CD4-positive, alpha-beta T cell treated with Interleukin-17A for 4 hours (primary cell): ENCODE data around the gene EXPH5.
"Not testable (repeated sequence)": the region's sequence is repeated elsewhere in the genome, so short reads cannot be mapped to it uniquely, and the experiment has no call there.

Source experiments
- DNase-seq: peaks from one replicate; pipeline ENCODE4 v3.0.0-alpha.2; 2020; ENCODE audit warnings: mixed read lengths

EXPH5 gene

DNA sequence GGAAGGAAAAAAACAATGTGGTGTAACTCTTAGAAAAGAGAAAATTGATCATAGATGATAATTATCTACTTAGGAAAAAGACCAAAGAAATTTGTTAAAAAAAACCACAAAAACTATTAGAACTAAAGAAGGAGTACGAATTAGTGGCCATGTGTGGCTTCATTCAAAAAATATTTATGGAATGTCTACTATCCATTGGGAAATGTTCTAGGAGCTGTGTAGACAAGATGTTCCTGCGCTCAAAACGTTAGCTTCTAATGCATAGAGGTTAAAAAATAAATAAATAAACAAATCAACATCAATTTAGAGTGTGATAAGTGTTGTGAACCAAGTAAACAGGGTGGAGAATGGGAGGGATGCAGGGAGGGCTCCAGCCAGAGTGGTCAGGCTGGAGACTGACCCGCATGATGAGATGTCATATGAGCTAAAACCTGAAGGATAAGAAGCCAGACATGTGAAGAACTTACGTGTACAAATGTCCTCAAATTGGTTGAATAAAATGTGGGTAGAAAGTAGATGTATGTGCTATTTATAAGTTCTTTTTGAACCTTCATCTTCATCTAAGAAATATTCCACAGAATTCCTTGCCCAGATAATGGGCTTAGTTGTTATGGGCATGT, 4.3 kb upstream of the EXPH5 start:
- no peak for DNase-seq

DNA sequence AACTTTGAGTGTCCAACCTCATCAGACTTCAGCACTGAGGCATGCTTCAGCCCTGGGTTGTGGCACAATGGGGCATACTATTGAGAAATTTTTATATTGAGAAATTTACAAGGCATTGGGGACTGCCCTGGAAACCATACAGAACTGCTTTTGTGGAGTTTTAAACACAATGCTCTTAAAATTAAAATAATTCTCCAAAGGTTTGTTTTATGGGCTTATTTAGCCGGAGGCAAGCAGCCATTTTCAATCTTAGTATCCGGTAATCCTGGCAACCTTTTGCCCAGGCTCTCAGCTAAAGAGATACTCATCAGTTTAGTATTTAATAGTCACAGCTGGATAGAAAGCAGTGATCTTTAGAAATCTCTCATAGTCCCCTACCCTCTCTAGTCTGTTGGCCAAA, 3.1 kb upstream of the EXPH5 start:
- DNase-seq, result no peak

DNA sequence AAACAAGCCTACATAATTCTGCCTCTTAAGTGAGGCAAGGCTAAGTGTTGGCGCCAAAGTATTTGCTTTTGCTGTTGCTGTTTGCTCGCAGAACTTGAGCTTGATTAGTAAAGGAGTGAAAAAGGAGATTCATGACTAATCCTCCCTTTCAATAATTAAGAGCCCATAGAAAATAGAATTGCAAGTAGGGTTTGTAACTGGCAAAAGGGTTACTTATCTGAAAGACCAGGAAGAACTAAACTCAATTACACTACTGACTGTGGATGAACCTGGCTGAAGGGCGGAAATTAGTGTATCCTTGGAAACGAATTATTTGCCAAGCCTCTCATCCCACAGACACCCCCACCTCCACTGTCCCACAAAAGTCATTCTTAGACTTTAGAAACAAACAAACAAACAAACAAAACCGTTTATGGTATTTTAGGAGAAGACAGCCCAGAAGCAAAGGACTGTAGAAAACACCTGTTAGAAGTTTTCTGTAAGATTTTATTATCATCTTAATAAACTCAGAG, 411 bp upstream of the EXPH5 start:
- no peak for DNase-seq

DNA sequence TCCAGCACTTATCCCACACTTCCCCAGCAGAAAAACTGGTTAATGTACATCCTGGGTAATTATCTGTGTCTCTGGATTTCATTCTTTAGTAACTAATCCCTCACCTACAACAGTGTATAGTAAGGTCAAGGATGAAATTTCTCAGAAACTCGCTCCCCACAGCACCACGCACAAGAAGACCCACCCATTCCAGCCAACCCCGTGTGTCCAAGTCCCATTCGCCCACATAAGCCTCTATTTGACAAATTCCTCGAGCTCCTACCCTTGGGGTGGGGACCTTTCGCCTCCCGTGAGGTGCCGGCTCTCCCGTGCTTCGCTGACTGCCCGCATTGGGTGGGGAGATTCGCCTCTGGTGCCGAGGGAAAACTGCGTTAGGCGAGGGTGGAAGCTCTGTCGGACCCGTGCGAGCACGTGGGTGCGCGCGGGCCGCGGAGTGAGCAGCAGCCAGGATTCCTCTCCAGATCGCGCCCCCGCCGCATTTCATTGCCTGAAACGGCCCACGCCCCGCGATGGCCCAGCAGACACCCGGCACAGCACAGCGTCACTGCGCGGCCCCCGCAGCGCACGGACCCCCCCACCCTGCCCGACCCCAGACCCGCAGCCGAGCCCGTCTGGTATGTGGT, 866 bp downstream of the EXPH5 start:
- peak; percentile 48 for DNase-seq

DNA sequence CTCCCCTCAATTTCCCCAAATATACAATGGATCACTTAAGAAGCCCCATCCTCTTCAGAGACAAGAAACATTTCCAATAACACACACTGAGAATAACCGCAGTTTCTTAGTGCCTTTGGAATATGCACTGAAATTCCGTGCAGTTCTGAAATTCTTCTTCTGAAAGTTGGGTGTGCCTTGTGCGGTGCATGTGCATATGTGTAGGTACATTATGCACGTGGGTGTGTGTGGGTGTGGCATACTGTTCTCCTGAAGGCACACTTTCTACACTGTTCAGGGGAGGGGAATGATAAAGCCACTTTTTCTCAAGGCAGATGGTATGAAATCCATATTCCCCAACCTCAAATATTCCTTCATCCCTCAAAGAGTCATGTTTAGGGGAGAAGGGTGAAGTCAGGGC, 1.7 kb downstream of the EXPH5 start:
- DNase-seq, result no peak

DNA sequence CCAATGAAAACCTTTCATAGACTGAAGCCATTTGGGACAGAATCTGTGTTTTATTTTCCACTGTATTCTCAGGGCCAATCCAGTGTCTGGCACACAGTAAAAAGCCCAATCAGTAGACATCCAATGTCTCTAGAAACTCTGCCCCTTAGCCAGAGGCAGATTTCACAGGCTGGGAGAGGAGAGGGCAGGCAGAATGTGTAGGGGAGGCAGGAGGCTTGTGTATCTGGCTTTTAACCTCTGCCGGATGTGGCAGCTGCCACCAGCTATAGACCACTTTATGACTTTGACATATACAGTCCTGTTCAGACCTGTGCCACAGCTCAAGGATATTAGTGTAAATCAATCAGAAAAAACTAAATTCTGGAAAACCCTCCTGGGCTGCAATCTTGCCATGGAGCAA, 4.4 kb downstream of the EXPH5 start:
- DNase-seq, result no peak

DNA sequence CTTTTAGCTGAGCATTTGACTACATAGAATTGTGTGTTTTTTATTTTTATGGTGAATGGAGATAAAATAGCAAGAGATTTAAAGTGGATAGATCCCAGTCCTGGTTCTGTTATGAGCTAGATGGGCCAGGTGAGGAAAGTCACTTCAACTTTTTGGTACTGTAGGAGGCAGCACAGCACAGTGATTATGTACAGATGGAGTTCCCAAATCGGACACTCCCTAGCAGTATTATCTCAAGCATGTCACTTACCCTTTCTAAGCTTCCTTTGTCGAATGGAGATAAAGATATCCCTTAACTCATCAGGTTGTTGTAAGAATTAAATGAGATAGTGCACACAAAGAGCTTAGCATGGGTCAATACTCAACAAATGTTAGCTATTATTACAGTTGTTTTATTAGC, 5.3 kb downstream of the EXPH5 start:
- DNase-seq, result no peak

DNA sequence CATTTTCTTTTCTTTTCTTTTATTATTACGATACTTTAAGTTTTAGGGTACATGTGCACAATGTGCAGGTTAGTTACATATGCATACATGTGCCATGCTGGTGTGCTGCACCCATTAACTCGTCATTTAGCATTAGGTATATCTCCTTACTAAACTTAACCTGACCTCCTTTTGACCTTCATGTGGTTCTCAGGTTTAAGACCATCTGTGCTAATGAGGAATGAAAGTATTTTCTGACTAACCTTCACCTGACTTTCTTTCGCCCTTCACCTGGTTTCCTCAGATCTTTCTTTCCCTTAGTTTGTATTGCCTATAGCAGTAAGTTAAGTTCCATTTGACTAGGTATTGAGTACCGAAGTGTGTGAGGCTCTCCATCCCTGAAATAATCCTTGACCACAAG, 6.5 kb downstream of the EXPH5 start:
- DNase-seq, result no peak

DNA sequence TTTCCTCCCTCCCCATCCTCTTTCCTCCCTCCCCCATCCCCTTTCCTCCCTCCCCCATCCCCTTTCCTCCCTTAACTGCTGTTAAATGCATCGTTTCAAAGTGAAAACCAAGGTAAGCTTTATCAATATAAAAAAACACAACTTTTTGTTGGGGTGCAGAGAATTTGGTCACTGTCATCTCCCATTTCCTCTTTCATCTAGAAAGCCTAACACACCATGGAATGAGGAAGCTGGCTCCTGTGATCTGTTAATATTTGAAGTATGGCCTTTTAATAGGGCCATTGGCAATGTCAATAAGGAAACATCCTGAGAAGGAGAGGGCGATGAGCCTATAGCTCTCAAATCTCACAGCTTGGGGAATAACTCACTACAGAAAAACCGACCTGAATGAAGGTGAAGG, 7.0 kb downstream of the EXPH5 start:
- no peak for DNase-seq

DNA sequence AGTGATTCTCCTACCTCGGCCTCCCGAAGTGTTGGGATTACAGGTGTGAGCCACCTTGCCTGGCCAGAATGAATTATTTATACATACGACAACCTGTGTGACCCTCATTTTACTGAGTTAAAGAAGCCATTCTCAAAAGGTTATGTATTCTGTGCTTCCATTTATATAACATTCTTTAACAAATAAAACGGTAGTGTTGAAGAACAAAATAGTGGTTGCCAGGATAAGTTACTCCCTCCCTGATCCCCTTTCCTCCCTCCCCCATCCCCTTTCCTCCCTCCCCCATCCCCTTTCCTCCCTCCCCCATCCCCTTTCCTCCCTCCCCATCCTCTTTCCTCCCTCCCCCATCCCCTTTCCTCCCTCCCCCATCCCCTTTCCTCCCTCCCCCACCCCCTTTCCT, 7.4 kb downstream of the EXPH5 start:
- not testable (repeated sequence) for DNase-seq

DNA sequence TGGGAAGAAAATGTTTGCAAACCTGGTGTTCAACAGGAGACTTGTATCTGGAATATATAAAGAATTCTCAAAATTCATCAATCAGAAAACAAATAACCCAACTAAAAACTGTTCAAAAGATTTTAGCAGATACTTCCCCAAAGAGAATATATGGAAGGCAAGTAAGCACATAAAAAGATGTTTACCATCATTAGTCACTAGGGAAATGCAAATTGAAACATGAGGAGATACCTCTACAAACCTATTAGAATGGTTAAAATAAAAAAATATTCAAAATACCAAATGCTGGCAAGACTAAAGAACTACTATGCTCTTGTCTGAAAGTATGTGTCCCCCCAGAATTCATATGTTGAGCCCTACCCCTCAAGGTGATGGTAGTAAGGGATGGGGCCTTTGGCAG, 8.6 kb downstream of the EXPH5 start:
- DNase-seq, result no peak

DNA sequence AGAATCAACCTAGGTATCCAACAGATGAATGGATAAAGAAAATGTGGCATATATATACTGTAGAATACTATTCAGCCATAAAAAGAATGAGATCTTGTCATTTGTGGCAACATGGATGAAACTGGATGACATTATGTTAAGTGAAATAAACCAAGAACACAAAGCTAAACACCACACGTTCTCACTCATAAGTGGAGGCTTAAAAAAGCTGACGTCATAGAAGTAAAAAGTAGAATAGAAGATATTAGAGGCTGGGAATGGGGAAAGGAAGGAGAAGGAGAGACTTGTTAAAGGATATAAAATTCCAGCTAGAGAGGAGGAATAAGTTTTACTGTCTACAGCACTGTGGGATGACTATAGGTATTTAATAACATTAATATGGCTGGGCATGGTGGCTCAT, 12.9 kb downstream of the EXPH5 start:
- no peak for DNase-seq

DNA sequence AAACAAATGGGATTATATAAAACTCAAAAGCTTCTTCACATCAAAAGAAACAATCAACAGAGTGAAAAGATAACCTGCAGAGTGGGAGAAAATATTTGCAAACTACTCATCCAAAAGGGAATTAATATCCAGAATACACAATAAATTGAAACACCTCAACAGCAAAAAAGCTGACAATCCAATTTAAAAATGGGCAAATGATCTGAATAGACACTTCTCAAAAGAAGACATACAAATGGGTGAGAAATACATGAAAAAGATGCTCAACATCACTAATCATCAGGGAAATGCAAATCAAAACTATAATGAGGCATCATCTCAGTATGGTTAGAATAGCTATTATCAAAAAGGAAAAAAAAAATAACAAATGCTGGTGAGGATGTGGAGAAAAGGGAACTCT, 13.5 kb downstream of the EXPH5 start:
- DNase-seq, result no peak

DNA sequence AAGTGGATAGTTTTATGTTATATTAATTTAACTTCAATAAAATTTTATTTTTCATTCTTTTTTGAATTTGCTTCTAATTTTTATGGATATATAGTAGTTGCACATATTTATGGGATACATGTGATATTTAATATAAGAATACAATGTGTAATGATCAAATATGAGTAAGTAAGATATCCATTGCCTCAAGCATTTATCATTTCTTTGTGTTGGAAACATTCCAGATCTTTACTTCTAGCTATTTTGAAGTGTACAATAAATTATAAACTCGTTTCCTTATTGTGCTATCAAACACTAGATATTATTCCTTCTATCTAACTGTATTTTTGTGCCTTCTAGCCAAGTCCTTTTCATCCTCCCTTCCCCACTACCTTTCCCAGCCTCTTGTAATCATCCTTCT, 17.0 kb downstream of the EXPH5 start:
- DNase-seq, result no peak

DNA sequence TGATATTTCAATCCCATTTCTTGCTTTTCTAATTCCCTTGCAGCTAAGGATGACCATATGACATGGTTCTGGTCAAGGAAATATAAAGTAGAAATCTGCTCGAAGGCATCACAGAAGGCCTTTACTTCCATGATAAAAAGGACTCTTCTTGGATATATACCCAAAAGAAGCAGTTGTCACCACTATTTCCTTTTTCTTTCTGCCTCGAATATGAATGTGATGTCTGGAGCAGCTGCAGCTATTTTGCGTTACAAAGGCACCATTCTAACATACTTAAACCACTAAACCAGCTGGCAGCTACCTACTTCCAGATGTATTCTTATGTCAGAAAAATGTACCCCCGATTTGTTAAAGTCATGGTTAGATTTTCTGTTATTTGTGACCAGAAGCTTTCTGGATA, 18.9 kb downstream of the EXPH5 start:
- no peak for DNase-seq

DNA sequence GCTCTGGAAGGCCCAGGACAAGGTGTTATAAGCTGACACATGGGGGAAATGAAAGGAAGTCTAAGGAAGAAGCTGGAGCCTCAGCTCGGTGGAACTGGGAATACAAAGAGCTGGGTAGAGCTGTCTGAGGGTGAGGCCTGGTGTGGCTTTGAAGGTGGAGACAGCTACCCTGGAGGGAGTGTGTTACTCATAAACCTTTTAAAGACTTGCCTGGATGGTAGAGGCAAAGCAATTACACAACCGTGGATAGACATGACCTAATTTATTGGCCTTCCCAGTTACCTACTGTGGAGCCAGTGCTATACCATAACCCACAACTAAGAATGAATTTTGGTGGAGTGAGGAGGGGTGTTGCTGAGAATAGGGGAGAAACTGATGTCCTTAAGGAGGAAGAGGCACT, 22.6 kb downstream of the EXPH5 start:
- DNase-seq, result no peak

DNA sequence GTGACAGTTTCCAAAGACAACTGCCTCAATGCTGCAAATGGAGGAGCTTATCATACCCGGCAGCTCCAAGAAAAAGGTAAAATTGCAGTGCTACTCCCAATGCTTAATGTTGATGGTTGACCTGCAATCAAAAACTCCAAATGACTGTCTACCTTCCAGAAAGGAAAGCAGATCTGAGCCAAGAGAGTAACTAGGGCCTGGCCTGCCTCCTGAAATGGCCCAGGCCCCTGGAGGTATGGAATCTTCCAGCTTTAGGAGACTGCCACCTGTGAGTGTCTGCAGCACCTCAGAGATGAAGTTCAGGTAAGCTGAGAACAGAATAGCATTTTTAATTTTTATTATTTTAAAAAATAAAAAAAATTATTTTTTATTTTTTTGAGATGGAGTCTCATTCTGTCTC, 23.7 kb downstream of the EXPH5 start:
- DNase-seq, result no peak

DNA sequence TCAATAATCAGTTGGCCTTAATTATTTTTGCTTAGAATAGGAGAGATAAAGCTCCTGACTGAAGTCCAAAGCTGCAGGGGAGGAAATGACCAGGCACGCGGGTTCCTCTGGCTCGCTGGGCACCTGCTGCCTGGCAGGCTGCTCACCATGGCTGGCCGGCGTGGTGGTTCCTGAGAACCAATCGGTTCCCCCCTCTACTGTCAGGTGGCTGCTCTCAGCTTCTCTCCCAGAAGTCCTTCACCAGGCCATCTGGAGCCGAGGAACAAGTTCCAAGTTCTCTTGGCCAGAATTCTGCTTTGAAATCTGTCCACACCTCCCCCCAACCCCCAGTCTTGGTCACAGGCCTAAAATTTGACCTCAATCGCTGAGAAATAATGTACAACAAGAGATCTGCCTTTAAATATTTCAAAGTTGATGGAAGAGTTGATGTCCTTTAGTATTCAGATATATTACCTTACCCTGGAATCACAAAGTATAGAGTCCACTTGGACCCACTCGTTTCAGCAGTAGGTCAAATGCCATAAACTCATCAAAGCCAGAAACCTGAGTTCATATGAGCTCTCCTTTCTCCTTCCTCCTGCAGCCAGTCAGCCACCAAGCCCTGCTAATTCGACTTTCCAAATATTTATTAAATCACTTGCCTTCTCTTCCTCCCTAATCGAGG, 25.2 kb downstream of the EXPH5 start:
- no peak for DNase-seq

DNA sequence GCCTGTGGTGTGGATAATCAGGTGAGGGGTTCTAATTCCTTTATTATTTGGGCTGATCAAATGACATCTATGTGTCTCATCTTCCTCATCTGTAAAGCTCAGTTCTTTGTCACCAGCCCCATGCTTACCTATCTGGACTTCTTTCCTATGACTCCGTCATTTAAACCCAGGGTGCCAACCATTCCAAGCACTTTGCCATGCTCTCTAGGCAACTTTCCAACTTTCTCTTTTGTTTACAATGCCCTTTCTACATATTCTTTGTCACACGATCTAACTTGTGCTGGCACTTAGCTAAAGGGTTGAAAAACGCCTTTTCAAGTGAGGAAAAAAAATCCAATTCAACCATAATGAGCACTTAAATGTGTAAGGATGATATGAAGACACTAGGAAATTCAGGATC, 27.9 kb downstream of the EXPH5 start:
- no peak for DNase-seq

DNA sequence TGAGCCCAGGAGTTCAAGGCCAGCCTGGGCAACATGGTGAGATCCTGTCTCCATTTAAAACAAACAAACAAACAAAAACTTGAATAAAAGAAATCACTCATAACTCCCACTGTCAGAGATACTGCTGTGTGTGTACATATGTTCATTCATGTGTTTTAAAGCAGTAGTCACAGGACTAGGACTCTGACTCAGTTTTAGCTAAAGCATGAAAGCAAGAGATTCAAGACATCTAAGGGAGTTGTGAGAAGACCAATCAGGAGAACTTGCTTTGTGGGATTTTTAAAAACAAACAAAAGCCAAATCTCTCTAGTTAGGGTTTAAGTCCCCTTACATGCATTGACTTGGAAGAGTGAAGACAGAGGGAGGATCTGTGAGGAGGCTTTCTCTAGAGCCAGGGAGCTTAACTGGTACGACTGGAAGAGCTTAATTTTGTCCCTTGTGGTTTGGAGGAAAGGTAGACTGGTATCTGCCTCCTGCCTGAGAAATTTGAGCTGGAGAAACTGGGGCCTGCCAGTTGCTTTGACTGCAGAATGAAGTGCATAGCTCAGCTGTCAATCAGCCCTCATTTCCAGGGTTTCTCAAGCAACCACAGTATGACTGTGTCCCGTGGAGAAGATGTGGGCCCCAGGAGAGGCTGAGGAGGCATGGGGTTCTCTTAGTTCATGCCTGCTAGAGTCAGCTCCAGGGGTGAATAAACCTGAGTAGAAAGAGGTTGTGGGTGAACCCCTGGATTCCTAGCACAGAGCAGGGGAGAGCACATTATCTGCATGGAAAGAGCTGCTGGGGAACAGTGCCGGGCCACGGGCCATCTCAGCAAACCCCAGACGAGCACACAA, 30.6 kb downstream of the EXPH5 start:
- DNase-seq, result no peak

DNA sequence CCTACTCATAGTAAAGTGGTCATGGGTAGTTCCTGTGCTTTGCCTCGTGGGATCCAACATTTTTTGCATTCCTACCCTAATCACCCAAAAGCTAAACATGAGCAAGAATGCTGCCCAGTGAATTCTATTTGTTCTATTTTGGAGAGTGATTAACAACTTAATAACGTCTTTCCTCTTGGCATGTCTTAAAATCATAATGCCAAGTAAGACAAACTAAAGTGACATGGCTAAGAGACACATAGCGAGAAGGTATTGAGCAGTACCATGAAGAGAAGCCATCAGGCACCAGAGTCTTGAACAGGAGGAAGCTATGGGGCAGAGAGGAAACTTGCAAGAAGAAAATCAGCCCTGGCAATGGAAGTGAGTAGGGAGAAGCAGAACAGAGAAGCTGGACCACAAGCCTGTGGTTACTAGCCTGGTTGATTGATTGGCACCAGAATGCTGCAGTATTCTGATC, 32.0 kb downstream of the EXPH5 start:
- no peak for DNase-seq

DNA sequence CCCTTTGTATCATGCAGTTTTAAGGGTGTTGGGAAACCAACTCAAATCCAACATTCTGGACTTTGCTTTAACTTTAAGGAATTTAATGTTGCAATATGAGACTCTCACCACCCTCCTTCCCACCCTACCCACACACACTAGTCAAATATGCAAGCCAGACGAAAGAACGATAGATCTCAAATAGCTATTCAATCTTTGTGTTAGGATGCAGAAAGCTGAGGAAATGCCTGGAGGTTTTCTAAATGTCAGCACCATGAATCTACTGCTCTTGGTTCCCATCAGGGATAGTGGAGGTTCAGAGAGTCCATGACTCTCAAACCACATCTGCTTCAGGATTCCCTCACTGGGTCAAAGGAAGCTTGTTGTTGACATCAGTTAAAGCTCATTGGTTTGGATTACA, 33.7 kb downstream of the EXPH5 start:
- no peak for DNase-seq

DNA sequence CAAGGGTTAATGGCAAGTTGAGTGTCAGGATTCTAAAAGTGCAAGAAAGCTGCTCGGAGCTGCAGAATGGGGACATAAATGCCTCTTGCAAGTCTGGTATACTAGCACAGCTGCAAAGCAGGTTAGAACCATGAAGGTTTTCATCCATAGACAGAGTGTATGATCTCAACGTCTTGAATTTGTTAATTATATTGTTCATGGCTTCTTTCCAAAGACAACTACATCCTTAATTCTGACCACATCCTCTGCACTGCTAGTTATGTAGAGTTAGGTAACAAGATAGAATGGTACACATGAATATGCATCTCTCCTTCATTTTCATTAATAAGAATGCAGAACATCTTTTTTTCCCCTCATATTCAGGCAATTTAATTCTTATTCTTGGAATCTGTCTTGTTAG, 34.2 kb downstream of the EXPH5 start:
- DNase-seq, result no peak

DNA sequence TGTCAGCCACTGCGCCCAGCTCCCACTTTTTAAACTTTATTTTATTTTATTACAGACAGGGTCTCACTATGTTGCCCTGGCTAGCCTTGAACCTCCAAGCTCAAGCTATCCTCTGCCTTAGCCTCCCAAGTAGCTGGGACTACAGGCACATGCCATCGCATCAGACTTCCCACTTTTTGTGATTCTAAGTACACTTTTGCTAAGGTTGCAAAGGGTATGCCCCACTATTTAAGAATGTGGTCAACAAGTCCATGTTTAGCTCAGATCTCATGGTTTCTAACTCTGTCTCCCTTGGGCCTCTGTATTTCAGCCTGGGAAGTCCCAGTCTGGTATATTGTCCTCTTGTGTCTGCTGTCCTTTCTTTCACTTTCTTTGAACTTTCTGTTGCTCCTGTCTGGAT, 35.3 kb downstream of the EXPH5 start:
- DNase-seq, result no peak
